Activated CD8-positive, alpha-beta memory T cell treated with anti-CD3 and anti-CD28 coated beads for 24 hours (primary cell): ENCODE measurements around the gene LYSMD2.
"Not testable (repeated sequence)": the region's sequence is repeated elsewhere in the genome, so short reads cannot be mapped to it uniquely, and the experiment has no call there.

Experiments
- DNase-seq: peaks from one replicate; pipeline ENCODE4 v3.0.0-alpha.2; 2020

Gene LYSMD2

GRCh38 chr15:51737522-51738305, at the start of gene LYSMD2:
TSS of gene LYSMD2 (minus strand) at chr15:51737655. CDS start at chr15:51737622, 33 bp downstream.
- no peak for DNase-seq

- not testable (repeated sequence) for DNase-seq
Observed at GRCh38 chr15:51787130-51787529, 49.7 kb upstream of the LYSMD2 start.

- no peak for DNase-seq
Observed at GRCh38 chr15:51783967-51784366, 46.5 kb upstream of the LYSMD2 start.

- no peak for DNase-seq
Observed at GRCh38 chr15:51782357-51782896, 45.0 kb upstream of the LYSMD2 start.

- no peak for DNase-seq
Observed at GRCh38 chr15:51781506-51781905, 44.1 kb upstream of the LYSMD2 start.

- no peak for DNase-seq
Observed at GRCh38 chr15:51780636-51781035, 43.2 kb upstream of the LYSMD2 start.

GRCh38 chr15:51776952-51777569, 39.6 kb upstream of the LYSMD2 start:
- peak; percentile 75 for DNase-seq

GRCh38 chr15:51775967-51776816, 38.7 kb upstream of the LYSMD2 start:
- DNase-seq: peak; percentile 74

- DNase-seq: no peak
Observed at GRCh38 chr15:51774916-51775315, 37.5 kb upstream of the LYSMD2 start.

- no peak for DNase-seq
Observed at GRCh38 chr15:51771773-51772172, 34.3 kb upstream of the LYSMD2 start.

GRCh38 chr15:51770902-51771301, 33.4 kb upstream of the LYSMD2 start:
- DNase-seq: no peak

GRCh38 chr15:51768018-51768417, 30.6 kb upstream of the LYSMD2 start:
- peak; percentile 68 for DNase-seq

GRCh38 chr15:51766341-51766740, 28.9 kb upstream of the LYSMD2 start:
- no peak for DNase-seq

- no peak for DNase-seq
Observed at GRCh38 chr15:51765751-51766150, 28.3 kb upstream of the LYSMD2 start.

GRCh38 chr15:51760805-51761204, 23.4 kb upstream of the LYSMD2 start:
- no peak for DNase-seq

GRCh38 chr15:51759557-51760070, 22.2 kb upstream of the LYSMD2 start:
- DNase-seq: no peak

GRCh38 chr15:51758645-51759044, 21.2 kb upstream of the LYSMD2 start:
- no peak for DNase-seq

- no peak for DNase-seq
Observed at GRCh38 chr15:51757450-51757849, 20.0 kb upstream of the LYSMD2 start.

- no peak for DNase-seq
Observed at GRCh38 chr15:51756482-51756881, 19.0 kb upstream of the LYSMD2 start.

GRCh38 chr15:51755790-51756189, 18.3 kb upstream of the LYSMD2 start:
- DNase-seq: no peak

- no peak for DNase-seq
Observed at GRCh38 chr15:51754267-51754666, 16.8 kb upstream of the LYSMD2 start.

GRCh38 chr15:51752888-51753287, 15.4 kb upstream of the LYSMD2 start:
- no peak for DNase-seq
